ENCODE data around the gene RAMACL. TPM values are rescaled to one million over a fixed set of nuclear protein-coding genes. Genes with fewer than 3 reads are reported as not detected.

RAMACL gene
- total RNA-seq, 1 donor from 2014 or later: 6.6 TPM

DNA sequence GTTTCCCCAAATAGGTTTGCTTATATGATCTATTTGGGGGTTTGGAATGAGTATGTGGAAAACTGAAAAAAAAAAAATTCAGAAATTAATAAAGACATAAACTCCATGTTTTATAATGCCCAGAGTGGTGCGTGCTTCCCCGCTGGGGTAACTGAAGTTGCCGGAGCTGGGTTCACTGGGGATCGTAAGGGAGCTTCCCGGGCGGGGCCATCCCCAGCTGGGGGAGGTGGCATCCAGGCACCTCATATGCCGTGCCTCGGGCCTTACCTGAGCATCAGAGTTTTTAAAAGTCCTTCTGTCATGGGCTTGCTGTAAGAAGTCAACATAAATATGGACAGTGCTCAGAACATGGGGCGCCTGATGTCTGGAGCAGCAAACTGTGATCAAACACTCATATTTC lies 17.9 kb upstream of the RAMACL start:
- Histone ChIP-seq H3K27me3 (ENCODE audit: low read depth) (no peaks in the 10 kb centered on the region), H3K36me3 (no peaks in the 10 kb centered on the region), H3K9me3 (no peaks in the 10 kb centered on the region), H3K27ac (no peak overlapping the region), H3K4me3 (no peak overlapping the region), H3K4me1 (peaks cover 13% of the 10 kb centered on the region)
- intact Hi-C loops (cut with DNase I): no loop called here
- TF ChIP-seq, protein P1, sequence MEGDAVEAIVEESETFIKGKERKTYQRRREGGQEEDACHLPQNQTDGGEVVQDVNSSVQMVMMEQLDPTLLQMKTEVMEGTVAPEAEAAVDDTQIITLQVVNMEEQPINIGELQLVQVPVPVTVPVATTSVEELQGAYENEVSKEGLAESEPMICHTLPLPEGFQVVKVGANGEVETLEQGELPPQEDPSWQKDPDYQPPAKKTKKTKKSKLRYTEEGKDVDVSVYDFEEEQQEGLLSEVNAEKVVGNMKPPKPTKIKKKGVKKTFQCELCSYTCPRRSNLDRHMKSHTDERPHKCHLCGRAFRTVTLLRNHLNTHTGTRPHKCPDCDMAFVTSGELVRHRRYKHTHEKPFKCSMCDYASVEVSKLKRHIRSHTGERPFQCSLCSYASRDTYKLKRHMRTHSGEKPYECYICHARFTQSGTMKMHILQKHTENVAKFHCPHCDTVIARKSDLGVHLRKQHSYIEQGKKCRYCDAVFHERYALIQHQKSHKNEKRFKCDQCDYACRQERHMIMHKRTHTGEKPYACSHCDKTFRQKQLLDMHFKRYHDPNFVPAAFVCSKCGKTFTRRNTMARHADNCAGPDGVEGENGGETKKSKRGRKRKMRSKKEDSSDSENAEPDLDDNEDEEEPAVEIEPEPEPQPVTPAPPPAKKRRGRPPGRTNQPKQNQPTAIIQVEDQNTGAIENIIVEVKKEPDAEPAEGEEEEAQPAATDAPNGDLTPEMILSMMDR (IDR thresholded peaks at IDR 0.05): no peak
- DNase-seq (no peak), ATAC-seq (no peak)

DNA sequence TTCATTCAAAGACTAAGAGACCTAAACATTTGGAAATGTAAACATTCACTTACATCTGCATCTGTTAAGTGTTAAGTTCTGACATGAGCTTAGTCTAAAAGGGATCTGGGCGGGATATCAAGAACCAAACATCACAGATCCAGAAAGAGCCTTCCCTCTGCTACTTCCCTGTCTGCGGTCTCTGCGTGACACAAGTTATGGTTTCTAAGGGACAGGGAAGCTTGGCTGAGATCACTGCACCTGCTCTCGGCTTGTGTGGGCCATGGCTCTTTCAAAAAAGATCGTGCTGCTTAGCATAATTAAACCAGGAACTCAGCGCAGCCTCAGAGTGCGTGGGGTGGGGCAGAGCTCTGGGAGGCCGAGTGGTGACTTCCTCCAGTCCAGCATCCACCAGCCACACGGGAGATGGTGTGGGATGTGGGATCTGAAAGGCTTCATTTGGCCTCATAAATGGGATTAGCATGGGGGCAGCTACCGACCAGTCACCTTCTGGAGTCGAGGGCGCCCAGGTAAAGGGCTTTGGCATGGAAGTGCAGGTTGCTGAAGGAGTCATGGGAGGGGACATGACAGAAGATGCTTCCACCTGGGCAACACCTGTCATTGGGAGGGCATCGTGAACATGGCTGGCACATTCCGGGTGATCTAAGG lies 16.7 kb upstream of the RAMACL start:
- H3K27me3 ChIP-seq (ENCODE audit: low read depth): no peaks in the 10 kb centered on the region
- H3K9me3 ChIP-seq: no peaks in the 10 kb centered on the region
- peak; percentile 67 for DNase-seq
- H3K4me1 ChIP-seq: peaks cover 22% of the 10 kb centered on the region
- TF ChIP-seq, protein P1 (IDR thresholded peaks at IDR 0.05): no peak
- no peaks in the 10 kb centered on the region for H3K36me3 ChIP-seq
- H3K27ac ChIP-seq: no peak overlapping the region
- ATAC-seq: peak; percentile 34 to 64
- no peak overlapping the region for H3K4me3 ChIP-seq
- intact Hi-C loops (cut with DNase I): no loop called here

DNA sequence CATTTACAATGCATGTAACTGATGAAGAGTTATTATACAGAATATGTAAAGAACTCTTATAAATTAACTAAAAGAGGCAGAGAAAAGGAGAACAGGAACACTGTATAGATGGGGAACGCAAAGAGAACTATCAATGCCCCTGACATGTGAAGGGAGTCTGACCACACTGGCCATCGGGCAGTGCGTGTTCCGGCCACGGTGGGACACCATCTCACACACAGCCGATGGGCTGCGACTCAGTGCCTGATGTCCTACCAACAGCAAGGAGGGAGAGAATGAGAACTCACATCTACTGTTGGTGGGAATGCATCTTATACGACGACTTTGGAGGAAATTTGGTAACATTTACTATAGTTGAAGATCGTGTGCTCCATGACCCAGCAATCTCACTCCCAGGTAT lies 15.5 kb upstream of the RAMACL start:
- no peak for ATAC-seq
- intact Hi-C loops (cut with DNase I): no loop called here

DNA sequence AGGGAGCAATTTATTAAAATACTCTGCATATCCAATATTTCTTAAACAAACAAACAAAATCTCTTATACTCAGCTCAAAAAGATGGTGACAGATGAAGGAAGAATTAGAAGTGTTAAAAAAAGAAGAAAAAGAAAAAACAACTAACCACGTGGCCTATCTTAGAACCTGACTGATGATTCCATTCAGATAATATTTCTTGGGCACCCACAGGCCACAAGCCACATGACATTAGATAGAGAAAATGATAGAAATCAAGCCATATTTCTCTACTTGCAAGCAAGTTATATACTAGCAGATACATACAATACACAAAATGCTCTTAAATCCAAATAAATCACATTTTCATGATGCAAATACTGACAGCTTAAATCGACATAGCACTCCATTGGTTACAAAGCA lies 14.5 kb upstream of the RAMACL start:
- ATAC-seq: no peak
- TF ChIP-seq, protein P1 (IDR thresholded peaks at IDR 0.05): no peak
- Histone ChIP-seq H3K9me3 (no peaks in the 10 kb centered on the region), H3K36me3 (no peaks in the 10 kb centered on the region), H3K27me3 (ENCODE audit: low read depth) (no peaks in the 10 kb centered on the region), H3K4me1 (peaks cover 31% of the 10 kb centered on the region), H3K4me3 (no peak overlapping the region), H3K27ac (no peak overlapping the region)
- intact Hi-C loops (cut with DNase I): no loop called here
- DNase-seq: no peak

More for the DNA sequence above, 15.5 kb upstream of the RAMACL start:
- TF ChIP-seq, protein P1 (IDR thresholded peaks at IDR 0.05): no peak
- Histone ChIP-seq H3K27ac (no peak overlapping the region), H3K27me3 (ENCODE audit: low read depth) (no peaks in the 10 kb centered on the region), H3K4me1 (peaks cover 29% of the 10 kb centered on the region), H3K36me3 (no peaks in the 10 kb centered on the region), H3K4me3 (no peak overlapping the region), H3K9me3 (no peaks in the 10 kb centered on the region)
- DNase-seq: no peak

DNA sequence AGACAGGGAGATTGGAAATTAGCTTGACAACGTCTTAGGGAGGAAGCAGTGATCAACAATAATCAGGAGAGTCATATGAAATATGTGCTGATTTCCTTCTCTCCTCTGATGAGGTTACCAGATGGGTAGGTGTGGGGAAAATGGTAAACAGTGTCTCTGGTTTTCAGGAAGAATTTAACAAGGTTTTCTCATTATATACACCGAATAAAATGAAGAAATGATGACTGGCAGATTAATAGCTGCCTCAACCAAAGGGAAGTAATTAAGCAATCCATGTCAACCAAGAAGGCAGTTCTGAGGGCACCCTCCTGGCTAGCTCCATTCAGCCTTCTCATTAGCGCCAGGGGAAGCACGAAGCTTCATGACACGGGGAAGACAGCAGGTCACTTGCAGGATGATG lies 12.7 kb upstream of the RAMACL start:
- intact Hi-C loops (cut with DNase I): no loop called here
- DNase-seq (no peak), ATAC-seq (peak; percentile 43 to 47)
- Histone ChIP-seq H3K27me3 (ENCODE audit: low read depth) (no peaks in the 10 kb centered on the region), H3K4me1 (peaks cover 35% of the 10 kb centered on the region), H3K27ac (peak overlapping the region; percentile 76), H3K4me3 (no peak overlapping the region), H3K36me3 (no peaks in the 10 kb centered on the region), H3K9me3 (no peaks in the 10 kb centered on the region)
- TF ChIP-seq, protein P1 (IDR thresholded peaks at IDR 0.05): no peak
